Activated naive CD8-positive, alpha-beta T cell treated with anti-CD3 and anti-CD28 coated beads, Interleukin-2, amount 50 U/mL, for 24 hours (primary cell): Measurements from ENCODE around the gene NDRG4.
A peak's percentile ranks its signal among the peaks of the same experiment; 100 is the strongest.
"Not testable (repeated sequence)": the region's sequence is repeated elsewhere in the genome, so short reads cannot be mapped to it uniquely, and the experiment has no call there.

Source experiments
- ATAC-seq: fragments of 150-1000 bp; cut with Tn5 transposase; one replicate; pipeline ENCODE4 v1.10.0; 2021
- DNase-seq: peaks from one replicate; pipeline ENCODE4 v3.0.0; 2021
- H3K27ac Mint-ChIP-seq: one replicate; pipeline ENCODE4 v1.8.0; 2021; ENCODE audit warnings: mild to moderate bottlenecking, mixed read lengths
- H3K27me3 Mint-ChIP-seq: one replicate; pipeline ENCODE4 v1.8.0; 2021; ENCODE audit warnings: mixed read lengths
- H3K36me3 Mint-ChIP-seq: one replicate; pipeline ENCODE4 v1.8.0; 2021; ENCODE audit warnings: low read depth, mixed read lengths
- H3K4me1 Mint-ChIP-seq: one replicate; pipeline ENCODE4 v1.8.0; 2021; ENCODE audit warnings: mixed read lengths
- H3K4me3 Mint-ChIP-seq: one replicate; pipeline ENCODE4 v1.8.0; 2021; ENCODE audit warnings: mild to moderate bottlenecking, moderate library complexity, mixed read lengths
- H3K9me3 Mint-ChIP-seq: one replicate; pipeline ENCODE4 v1.8.0; 2021; ENCODE audit warnings: mixed read lengths

Gene NDRG4

DNA sequence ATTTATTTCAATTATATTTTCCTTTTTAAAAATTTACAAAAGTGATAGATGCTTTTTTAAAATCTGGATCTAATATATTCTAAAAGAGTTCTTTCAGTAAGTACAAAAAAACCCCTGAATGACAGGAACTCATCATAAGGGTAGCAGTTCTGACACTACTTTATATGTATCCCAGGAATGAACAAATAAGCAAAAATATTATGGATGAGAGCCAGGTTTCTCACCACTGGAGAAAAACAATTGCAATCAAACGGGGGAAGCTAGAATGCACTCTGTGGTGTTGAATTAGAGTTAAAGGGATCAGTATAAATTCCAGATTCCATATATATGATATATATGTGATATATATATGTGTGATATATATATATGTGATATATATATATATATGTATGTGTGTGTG lies 23.2 kb upstream of the NDRG4 start:
- H3K4me3 Mint-ChIP-seq, result no peak overlapping the region
- H3K9me3 Mint-ChIP-seq, result no peaks in the 10 kb centered on the region
- H3K27ac Mint-ChIP-seq, result no peak overlapping the region
- peaks cover 14% of the 10 kb centered on the region for H3K27me3 Mint-ChIP-seq
- DNase-seq, result no peak
- ATAC-seq, result no peak
- H3K36me3 Mint-ChIP-seq, result no peaks in the 10 kb centered on the region
- H3K4me1 Mint-ChIP-seq, result no peaks in the 10 kb centered on the region

GRCh38 chr16:58478427-58478826 lies 21.5 kb upstream of the NDRG4 start:
- no peaks in the 10 kb centered on the region for H3K36me3 Mint-ChIP-seq
- H3K4me1 Mint-ChIP-seq, result no peaks in the 10 kb centered on the region
- DNase-seq, result no peak
- H3K27me3 Mint-ChIP-seq, result peaks cover 16% of the 10 kb centered on the region
- H3K4me3 Mint-ChIP-seq, result no peak overlapping the region
- no peak overlapping the region for H3K27ac Mint-ChIP-seq
- ATAC-seq, result no peak
- H3K9me3 Mint-ChIP-seq, result no peaks in the 10 kb centered on the region

DNA sequence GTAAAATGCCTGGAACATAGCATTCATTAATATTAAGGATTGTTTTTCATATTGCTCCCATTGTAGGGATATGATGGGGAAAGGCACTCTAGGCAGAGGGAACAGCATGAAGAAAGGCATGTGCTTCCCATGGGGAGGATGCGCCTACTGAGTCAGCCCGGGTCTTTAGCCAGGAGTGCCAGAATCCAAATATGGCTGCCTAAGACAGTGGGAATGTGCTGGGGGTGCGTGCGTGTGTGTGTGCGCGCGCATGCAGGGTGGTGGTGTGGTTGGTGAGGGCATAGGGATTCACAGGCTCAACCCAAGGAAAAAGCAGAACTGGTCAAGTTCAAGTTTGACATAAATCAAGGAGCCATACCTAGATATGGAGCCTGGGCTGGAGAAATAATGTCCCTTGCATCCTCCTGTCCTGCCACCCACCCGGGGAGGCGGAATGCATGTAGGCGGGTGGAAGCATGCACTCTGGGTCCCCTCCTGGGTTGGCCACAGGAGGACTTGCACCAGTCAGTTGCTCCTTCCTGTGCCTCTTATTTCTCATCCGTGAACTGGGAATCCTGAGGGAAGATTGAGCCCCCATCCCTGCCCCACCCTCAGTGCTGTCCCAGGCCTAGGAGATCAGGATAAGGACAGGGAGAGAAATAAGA lies 18.6 kb upstream of the NDRG4 start:
- H3K27me3 Mint-ChIP-seq, result peaks cover 16% of the 10 kb centered on the region
- no peak for ATAC-seq
- no peak overlapping the region for H3K27ac Mint-ChIP-seq
- no peaks in the 10 kb centered on the region for H3K36me3 Mint-ChIP-seq
- H3K9me3 Mint-ChIP-seq, result no peaks in the 10 kb centered on the region
- no peaks in the 10 kb centered on the region for H3K4me1 Mint-ChIP-seq
- no peak overlapping the region for H3K4me3 Mint-ChIP-seq
- DNase-seq, result no peak

DNA sequence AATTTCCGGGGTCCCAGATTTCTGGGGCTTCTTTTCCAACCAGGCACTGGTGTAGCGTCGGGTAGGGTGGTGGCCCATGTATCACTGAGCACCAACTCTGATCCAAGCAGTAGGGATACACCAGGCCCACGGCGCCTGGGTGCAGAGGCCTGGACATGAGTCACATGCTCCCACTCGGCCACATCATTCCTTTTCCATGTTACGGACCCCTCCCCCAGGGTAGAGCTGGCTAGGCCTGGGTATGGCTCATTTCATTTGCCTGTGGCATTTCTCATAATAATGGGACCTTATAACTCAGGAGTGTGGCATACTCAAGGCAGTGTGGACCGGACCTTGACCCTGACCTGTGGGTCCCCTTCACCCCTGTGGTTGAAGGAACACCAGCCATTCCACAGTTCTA lies 18.0 kb upstream of the NDRG4 start:
- H3K27ac Mint-ChIP-seq, result no peak overlapping the region
- ATAC-seq (no peak), DNase-seq (no peak)
- no peak overlapping the region for H3K4me3 Mint-ChIP-seq
- no peaks in the 10 kb centered on the region for H3K4me1 Mint-ChIP-seq
- H3K9me3 Mint-ChIP-seq, result no peaks in the 10 kb centered on the region
- H3K27me3 Mint-ChIP-seq, result peaks cover 16% of the 10 kb centered on the region
- no peaks in the 10 kb centered on the region for H3K36me3 Mint-ChIP-seq

GRCh38 chr16:58485184-58485887 lies 14.6 kb upstream of the NDRG4 start:
- H3K27me3 Mint-ChIP-seq, result peaks cover 9% of the 10 kb centered on the region
- H3K36me3 Mint-ChIP-seq, result no peaks in the 10 kb centered on the region
- no peak overlapping the region for H3K4me3 Mint-ChIP-seq
- no peaks in the 10 kb centered on the region for H3K9me3 Mint-ChIP-seq
- no peak overlapping the region for H3K27ac Mint-ChIP-seq
- ATAC-seq (no peak), DNase-seq (no peak)
- no peaks in the 10 kb centered on the region for H3K4me1 Mint-ChIP-seq

- DNase-seq (peak; percentile 78), ATAC-seq (peak; percentile 73)
- H3K9me3 Mint-ChIP-seq, result no peaks in the 10 kb centered on the region
- H3K4me1 Mint-ChIP-seq, result no peaks in the 10 kb centered on the region
- peaks cover 5% of the 10 kb centered on the region for H3K27me3 Mint-ChIP-seq
- H3K36me3 Mint-ChIP-seq, result no peaks in the 10 kb centered on the region
- no peak overlapping the region for H3K4me3 Mint-ChIP-seq
- no peak overlapping the region for H3K27ac Mint-ChIP-seq
Measured at GRCh38 chr16:58487566-58488351, 12.2 kb upstream of the NDRG4 start.

DNA sequence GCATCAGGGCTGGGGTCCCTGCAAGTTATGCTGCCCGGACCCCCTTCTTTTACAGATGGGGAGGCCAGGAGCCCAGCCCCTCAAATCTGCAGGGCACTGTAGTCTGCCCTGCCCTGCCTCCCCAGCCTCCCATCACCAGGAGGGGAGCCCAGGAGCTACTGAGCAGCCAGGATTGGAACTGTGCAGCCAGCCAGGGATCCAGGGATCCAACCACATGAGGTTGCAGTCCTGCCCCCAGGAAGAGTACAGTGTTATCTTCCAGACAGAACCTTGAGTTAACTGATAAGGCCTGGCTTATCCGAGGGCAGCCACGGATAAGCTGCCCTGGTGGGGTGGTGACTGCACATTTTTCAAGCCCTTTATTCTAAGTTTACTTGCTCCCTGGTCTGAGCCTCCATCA lies 11.4 kb upstream of the NDRG4 start:
- no peak for DNase-seq
- H3K4me3 Mint-ChIP-seq, result no peak overlapping the region
- ATAC-seq, result no peak
- H3K36me3 Mint-ChIP-seq, result no peaks in the 10 kb centered on the region
- H3K9me3 Mint-ChIP-seq, result no peaks in the 10 kb centered on the region
- no peaks in the 10 kb centered on the region for H3K4me1 Mint-ChIP-seq
- H3K27me3 Mint-ChIP-seq, result peaks cover 6% of the 10 kb centered on the region
- no peak overlapping the region for H3K27ac Mint-ChIP-seq

- Mint-ChIP-seq H3K4me3 (no peak overlapping the region), H3K27ac (no peak overlapping the region), H3K36me3 (no peaks in the 10 kb centered on the region), H3K27me3 (peaks cover 4% of the 10 kb centered on the region), H3K4me1 (peaks cover 3% of the 10 kb centered on the region), H3K9me3 (no peaks in the 10 kb centered on the region)
- DNase-seq (no peak), ATAC-seq (no peak)
Measured at GRCh38 chr16:58490065-58490464, 9.9 kb upstream of the NDRG4 start.

DNA sequence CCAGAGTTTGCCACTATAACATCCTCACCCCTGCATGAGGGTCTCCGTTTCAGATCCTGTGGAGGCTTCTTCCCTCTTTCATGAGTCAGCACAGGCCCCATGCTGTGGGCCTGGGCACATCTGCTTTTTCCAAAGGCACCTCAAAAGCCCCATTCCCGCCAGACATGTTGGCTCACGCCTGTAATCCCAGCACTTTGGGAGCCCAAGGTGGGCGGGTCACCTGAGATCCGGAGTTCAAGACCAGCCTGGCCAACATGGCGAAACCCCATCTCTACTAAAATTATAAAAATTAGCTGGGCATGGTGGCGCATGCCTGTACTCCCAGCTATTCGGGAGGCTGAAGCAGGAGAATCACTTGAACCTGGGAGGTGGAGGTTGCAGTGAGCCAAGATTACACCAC lies 9.4 kb upstream of the NDRG4 start:
- H3K9me3 Mint-ChIP-seq, H3K4me3 Mint-ChIP-seq, H3K36me3 Mint-ChIP-seq, DNase-seq, H3K27ac Mint-ChIP-seq, ATAC-seq, H3K4me1 Mint-ChIP-seq, H3K27me3 Mint-ChIP-seq: not testable (repeated sequence)

DNA sequence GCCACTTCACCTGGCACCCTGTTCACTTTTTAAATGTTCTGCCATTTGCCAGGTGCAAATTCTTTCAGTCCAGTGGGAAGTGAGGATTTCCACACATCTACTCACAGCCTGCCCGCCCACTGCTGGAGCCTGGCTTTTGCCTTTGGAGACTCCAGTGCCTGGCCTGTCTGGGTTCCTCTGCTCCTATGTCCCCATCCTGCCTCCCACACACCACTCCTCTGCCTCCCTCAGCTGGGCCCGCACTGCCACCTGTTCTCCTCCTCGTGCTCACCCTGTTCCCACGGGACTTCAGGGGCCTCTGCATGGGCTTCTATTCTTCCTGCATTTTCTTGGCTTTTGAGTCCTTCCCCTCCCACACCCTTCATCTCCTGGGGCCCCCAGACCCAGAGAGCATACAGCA lies 7.9 kb upstream of the NDRG4 start:
- no peaks in the 10 kb centered on the region for H3K36me3 Mint-ChIP-seq
- no peak for ATAC-seq

GRCh38 chr16:58492735-58493134 lies 7.2 kb upstream of the NDRG4 start:
- Mint-ChIP-seq H3K4me1 (peaks cover 12% of the 10 kb centered on the region), H3K36me3 (no peaks in the 10 kb centered on the region), H3K9me3 (no peaks in the 10 kb centered on the region), H3K27me3 (peaks cover 2% of the 10 kb centered on the region), H3K27ac (no peak overlapping the region), H3K4me3 (no peak overlapping the region)
- ATAC-seq (no peak), DNase-seq (no peak)

More for the DNA sequence above, 7.9 kb upstream of the NDRG4 start:
- Mint-ChIP-seq H3K4me1 (peaks cover 12% of the 10 kb centered on the region), H3K4me3 (no peak overlapping the region), H3K9me3 (no peaks in the 10 kb centered on the region), H3K27ac (no peak overlapping the region), H3K27me3 (peaks cover 2% of the 10 kb centered on the region)
- DNase-seq, result no peak

- Mint-ChIP-seq H3K4me3 (no peak overlapping the region), H3K27me3 (peaks cover 2% of the 10 kb centered on the region), H3K4me1 (peaks cover 12% of the 10 kb centered on the region), H3K9me3 (no peaks in the 10 kb centered on the region), H3K36me3 (no peaks in the 10 kb centered on the region), H3K27ac (no peak overlapping the region)
- ATAC-seq (no peak), DNase-seq (no peak)
Measured at GRCh38 chr16:58493756-58494431, 6.0 kb upstream of the NDRG4 start.

DNA sequence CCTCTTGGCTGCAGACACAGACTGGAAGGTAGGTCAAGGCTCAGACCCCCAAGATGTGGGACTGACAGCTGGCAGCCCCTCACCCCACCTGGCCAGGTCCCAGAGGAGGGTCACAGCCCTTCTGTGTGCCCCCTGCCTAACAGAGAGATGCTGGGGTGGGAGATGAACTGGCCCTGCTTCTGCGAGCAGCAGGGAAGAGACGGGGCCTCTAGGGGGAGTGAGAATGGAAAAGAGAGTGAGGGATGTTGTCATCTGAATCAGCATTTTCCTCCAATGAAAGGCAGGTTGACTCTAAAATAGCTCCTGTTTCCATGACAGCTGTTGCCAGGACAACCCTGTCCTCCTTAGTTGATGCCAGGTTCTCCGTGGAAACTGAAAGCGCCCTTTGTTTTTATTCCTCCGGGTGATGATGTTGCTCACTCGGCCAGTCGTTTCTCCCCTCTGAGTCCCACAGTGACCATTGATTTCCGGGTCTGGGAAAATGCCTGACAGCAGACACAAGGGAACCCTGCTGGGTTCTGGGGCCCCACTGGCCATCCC lies 4.9 kb upstream of the NDRG4 start:
- H3K4me3 Mint-ChIP-seq, result peak overlapping the region; percentile 17
- peaks cover 3% of the 10 kb centered on the region for H3K27me3 Mint-ChIP-seq
- peak; percentile 79 for ATAC-seq
- no peaks in the 10 kb centered on the region for H3K9me3 Mint-ChIP-seq
- DNase-seq, result peak; percentile 76
- H3K27ac Mint-ChIP-seq, result no peak overlapping the region
- H3K4me1 Mint-ChIP-seq, result peaks cover 12% of the 10 kb centered on the region
- no peaks in the 10 kb centered on the region for H3K36me3 Mint-ChIP-seq

DNA sequence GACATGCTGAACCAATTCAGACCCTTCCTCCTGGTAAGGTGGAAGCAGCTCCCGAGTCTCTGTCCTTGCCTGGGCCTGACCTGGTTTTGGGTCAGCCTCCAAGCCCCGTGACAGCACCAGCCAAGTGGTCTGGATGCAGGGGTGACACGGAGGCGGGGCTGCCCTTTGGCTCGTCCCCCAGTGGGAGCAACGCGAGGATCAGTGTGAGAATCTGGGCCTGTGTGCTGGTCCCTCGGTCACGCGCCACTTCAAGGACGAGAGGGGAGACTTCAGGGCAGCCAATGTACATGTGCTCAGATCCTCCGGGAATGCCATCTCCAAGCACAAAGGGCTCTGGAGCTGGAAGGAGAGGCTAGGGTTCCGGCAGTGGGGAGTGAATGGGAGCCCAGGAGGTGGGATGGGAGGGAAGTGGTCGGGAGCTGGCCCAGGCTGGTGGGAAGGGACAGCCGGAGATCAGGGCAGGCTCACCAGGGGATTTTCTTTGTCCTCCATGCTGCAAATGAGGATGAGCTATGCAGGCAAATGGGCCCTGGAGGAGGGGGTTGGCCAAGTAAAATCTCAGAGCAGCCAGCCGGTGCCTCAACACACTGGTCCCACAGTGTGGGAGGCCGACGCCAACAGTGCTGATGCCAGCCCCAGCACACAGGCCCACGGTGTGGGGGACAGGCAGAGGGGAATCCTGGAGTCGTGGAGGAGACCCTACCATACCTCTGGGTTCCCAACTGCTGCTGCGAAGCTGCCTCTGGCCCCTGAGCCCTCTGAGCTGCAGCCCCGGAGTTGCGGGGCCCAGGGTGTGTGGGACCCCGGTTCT lies 4.2 kb upstream of the NDRG4 start:
- no peaks in the 10 kb centered on the region for H3K9me3 Mint-ChIP-seq
- ATAC-seq (no peak), DNase-seq (no peak)
- peaks cover 16% of the 10 kb centered on the region for H3K4me1 Mint-ChIP-seq
- no peak overlapping the region for H3K27ac Mint-ChIP-seq
- peaks cover 3% of the 10 kb centered on the region for H3K27me3 Mint-ChIP-seq
- H3K36me3 Mint-ChIP-seq, result no peaks in the 10 kb centered on the region
- peak overlapping the region; percentile 17 for H3K4me3 Mint-ChIP-seq
